Cerebellar cortex (tissue), 1 donor: ENCODE measurements around the gene USP46.
A peak's percentile ranks its signal among the peaks of the same experiment; 100 is the strongest.

Experiments used
- DNase-seq: peaks from one replicate; pipeline ENCODE4 v3.0.0-alpha.2; 2015; ENCODE audit warnings: low spot score

The USP46 gene, protein sequence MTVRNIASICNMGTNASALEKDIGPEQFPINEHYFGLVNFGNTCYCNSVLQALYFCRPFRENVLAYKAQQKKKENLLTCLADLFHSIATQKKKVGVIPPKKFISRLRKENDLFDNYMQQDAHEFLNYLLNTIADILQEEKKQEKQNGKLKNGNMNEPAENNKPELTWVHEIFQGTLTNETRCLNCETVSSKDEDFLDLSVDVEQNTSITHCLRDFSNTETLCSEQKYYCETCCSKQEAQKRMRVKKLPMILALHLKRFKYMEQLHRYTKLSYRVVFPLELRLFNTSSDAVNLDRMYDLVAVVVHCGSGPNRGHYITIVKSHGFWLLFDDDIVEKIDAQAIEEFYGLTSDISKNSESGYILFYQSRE

DNA sequence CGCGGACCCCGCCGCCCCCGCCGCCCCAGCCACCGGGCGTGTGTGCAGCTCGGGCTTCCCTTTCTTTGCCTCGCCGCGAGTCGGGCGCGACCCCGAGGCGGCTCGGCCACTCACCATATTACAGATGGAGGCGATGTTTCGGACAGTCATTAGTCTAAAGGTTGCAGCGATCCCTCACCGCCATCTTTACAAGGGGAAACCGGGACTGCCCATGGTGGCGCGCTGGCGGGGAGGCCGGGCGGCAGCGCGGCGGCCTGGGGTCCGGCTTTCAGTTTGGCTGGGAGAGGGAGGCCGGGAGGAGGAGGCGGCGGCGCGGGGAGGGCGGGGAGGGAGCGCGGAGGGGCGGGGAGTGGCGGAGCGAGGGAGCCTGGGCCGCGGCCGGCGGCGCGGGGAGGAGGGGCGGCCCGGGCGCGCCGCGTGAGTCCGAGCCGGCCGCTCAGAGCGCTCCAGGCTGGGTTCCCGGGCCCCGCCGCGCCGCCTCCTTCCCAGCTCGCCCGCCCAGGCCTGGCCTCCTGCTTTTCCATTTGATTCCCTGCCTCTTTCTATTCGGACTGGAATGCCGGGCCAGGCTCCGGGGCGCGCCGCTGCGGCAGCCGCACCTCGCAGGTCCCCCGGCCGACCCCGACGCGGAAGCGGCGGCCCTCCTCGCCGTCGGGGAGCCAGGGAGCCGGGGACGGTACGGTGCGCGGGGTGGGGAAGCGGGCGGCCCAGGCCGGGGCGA is at the start of gene USP46:
USP46 (minus strand) TSS at position 301 of the 721 bp plus-strand sequence; CDS start at position 150, 151 bp downstream.
- peak; percentile 65 for DNase-seq

DNA sequence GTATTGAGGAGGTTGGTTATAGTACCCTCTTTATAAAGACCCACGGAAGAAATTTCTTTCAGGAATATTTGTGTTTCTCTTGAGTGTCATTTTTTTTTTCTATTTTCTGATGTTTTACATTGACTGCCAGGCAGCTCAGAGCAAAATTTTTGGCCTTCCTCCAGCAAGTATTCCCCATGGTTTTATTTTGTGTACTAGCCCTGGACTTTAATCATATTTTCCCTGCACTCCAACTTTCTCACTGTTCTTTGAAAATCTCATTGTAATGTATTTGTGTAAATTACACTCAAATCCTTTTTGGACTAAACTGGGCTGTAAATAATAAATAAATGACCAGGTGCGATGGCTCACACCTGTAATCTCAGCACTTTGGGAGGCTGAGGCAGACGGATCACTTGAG is 45.6 kb upstream of the USP46 start:
- DNase-seq, result no peak

GRCh38 chr4:52704133-52704532 is 45.0 kb upstream of the USP46 start:
- DNase-seq, result no peak

DNA sequence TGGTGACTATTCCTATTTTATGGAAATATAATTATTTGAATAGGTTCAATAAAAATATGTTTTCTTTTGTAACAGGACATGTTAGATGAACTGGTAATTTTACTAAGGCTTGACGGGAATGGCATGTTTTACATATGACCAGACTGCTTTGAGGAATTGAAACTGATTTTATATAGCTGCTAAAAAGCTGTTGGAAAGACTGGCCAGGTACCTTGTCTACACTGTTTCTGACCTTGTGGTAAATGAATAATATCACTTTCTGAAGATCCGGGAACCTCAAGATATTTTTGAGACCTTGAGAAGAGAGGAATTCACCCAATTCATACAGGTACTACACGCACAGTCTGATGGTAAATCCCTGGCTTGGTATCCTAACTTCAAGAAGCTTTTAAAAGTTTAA is 42.1 kb upstream of the USP46 start:
- DNase-seq, result no peak

DNA sequence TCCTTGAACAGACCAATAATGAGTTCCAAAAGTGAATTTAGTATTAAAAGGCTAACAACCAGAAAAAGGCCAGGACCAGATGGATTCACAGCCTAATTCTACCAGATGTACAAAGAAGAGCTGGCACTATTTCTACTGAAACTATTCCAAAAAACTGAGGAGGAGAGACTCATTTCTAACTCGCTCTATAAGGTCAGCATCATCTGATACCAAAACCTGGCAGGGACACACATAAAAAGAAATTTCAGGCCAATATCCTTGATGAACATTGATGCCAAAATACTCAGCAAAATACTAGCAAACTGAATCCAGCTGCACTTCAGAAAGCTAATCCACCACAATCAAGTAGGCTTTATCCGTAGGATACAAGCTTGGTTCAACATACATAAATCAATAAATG is 35.8 kb upstream of the USP46 start:
- DNase-seq, result no peak

- DNase-seq, result no peak
Measured at GRCh38 chr4:52693492-52693891, 34.4 kb upstream of the USP46 start.

GRCh38 chr4:52689096-52689495 is 30.0 kb upstream of the USP46 start:
- no peak for DNase-seq

DNA sequence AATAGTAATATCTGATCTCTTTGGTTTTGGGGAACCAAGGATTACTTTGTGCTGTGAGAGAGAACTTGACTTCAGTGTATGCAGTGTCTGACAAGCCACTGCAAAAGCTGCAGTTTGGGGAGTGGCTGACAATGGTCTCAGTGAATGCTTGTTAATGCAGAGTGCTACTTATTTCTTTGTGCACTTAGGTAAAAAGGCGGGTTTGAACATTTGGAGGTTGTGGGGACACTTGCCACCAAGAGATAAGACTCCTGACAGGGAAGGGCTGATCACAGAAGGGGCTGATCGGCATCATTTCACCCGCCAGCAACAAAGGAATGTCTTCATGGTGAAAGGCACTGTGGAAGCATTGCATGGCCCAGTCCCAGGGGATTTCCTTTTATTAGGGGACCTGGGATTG is 28.6 kb upstream of the USP46 start:
- no peak for DNase-seq

GRCh38 chr4:52685316-52685715 is 26.2 kb upstream of the USP46 start:
- no peak for DNase-seq

DNA sequence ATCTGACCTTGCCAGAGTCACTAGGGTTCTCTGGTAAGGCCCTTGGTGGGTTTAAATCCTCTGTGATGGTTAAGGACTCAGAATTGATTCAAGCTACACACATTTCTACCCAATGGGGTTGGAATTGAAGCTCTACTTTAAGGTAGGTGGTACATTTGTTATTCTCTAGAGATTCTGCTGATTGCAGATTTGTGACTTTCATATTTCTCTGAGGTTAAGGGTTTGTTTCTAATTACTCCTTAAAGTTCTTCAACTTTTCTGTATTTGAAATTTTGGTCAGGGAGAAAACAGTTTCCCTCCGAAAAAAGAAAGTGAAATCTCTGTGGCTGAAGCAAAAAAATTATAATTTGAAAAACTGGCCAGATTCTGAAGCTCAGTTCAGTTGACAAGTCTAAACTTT is 25.8 kb upstream of the USP46 start:
- DNase-seq, result no peak

DNA sequence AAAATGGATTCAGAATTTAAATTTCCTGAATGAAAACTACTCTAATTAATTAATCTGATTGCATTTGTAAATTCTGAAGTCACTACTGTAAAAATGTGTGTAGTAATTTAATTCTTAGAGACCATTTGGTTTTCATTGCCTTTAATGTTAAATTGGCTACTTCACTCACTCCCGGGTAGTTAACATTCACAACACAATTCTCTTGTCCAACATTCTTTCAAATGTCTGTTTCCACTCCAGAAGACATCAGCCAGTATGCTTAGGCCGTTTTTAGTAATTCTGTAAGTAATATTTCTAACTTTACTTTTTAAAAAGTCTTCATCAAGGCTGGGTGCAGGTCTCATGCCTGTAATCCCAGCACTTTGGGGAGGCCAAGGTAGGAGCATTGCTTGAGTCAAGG is 21.3 kb upstream of the USP46 start:
- no peak for DNase-seq

- DNase-seq, result no peak
Measured at GRCh38 chr4:52676536-52676935, 17.4 kb upstream of the USP46 start.

DNA sequence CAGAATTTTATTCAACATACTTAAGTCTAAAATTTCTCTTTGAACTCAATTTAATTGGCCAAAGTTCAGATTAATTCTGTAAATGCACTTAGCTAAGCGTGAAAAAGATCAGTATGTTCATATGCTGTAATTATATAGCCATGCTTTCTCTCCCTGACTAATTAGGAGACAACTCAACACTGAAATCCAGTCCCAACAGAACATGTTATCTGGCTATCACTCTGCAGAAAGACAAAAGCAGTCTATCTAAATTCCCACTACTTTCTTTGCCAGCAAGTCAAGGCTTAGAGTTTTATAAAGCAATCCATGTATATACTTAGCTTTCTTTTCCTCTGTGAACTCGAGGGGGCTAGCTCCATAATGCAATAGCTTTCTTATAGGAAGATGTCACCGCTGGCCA is 16.0 kb upstream of the USP46 start:
- no peak for DNase-seq

GRCh38 chr4:52670739-52671138 is 11.6 kb upstream of the USP46 start:
- DNase-seq, result no peak

DNA sequence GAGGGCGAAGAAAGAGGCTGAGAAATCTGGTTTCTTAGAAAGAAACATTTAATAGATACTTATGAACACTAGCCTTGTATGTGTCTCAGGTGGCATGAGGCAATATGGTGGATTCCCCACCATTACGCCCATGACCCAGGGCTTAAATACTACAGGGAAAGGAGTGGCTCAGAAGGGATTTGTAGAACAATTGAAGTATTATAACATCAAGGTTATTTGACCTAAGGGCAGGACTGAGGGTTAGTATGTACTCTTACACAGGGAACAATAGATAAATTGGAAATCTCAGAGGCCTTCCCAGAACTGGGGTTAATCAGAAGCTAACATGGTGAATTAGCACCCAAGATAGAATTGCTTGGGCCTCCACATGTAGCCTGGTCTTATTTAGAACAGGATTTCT is 11.0 kb upstream of the USP46 start:
- DNase-seq, result no peak

DNA sequence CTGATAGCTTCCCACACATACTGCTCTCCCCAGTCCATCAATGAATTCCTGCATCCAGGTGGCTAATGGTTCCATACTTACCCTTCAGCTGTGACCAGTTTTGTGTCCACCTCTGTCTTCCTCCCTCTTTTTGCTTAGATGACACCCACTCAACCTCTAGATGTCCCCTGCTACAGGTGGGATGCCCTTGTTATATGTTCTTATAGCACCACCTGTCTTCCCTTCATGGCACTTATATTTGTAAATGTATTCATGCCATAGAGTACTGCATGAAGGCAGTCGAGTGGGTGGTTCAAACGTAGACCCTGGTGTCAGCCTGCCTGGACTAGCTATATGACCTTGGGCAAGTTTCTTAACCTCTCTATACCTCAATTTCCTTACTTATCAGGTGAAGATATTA is 6.5 kb upstream of the USP46 start:
- peak; percentile 20 for DNase-seq

DNA sequence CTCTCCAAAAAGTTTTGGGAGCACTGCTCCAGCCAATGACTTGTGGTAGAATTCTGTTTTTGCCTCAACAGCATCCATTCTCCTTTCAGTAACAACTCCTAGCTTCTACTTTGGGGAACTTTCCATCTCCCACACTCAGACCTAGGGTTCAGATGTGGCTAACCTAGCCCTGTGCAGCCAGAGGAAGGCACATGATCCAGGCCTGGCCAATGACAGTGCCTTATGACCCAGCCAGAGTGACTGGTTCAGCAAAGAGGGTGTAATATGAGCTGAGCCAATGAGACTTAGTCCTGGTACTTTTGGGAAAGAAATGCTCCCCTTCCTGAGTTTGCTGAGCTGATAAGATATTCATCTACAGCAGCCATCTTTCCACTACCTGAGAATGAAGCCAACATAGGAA is 5.4 kb upstream of the USP46 start:
- DNase-seq, result no peak

GRCh38 chr4:52661966-52662690 is 3.0 kb upstream of the USP46 start:
- no peak for DNase-seq

GRCh38 chr4:52660643-52661042 is 1.5 kb upstream of the USP46 start:
- no peak for DNase-seq

- peak; percentile 35 for DNase-seq
Measured at GRCh38 chr4:52659722-52660261, 691 bp upstream of the USP46 start.

DNA sequence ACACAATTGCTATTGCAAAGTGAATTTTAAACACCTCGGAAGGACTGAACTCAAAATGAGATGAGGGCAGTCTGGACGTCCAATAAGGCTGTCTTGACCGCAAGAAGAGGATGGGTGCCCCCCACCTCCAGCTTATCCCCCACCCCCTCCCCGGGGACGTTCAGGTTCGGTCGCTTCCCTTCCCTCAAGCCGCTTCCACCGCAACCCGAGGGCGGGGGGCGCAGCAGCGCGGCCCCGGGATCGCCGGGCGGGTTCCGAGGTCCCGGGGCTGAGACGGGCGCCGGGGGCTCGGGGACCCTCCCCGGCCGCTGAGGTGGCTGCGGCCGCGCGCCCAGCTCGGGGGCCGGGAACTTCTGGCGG is 480 bp downstream of the USP46 start:
- DNase-seq, result peak; percentile 24

- DNase-seq, result peak; percentile 69
Measured at GRCh38 chr4:52657618-52658501, 1.2 kb downstream of the USP46 start.
